Gastrocnemius medialis (tissue), 4 donors: ENCODE results near the gene ARHGDIA. TPM values are rescaled to one million over a fixed set of nuclear protein-coding genes. Genes with fewer than 3 reads are reported as not detected.

Source experiments
- ATAC-seq, 2 donors: fragments of 150-250 bp; one replicate each; pipeline ENCODE4 v1.9.1; 2016
- DNase-seq, 2 donors: peaks; one replicate each; pipeline ENCODE4 v3.0.0-alpha.2; 2019
- H3K27ac ChIP-seq, 4 donors: fragments of 200-600 bp; sonication (generic); 1 replicate in 1 of 4; 2 replicates in 3 of 4; pipeline ENCODE4 v1.5.1; 2016 to 2018; ENCODE audit warnings: mild to moderate bottlenecking in 2 of 4, moderate library complexity in 1 of 4
- H3K27me3 ChIP-seq, 3 donors: fragments of 200-600 bp; sonication (generic) in 2 of 3; 1 replicate in 1 of 3; 2 replicates in 2 of 3; pipeline versions ENCODE4 v1.5.1 to v1.6.0; 2016 to 2019; ENCODE audit warnings: mild to moderate bottlenecking in 1 of 3, moderate library complexity in 1 of 3
- H3K36me3 ChIP-seq, 2 donors: fragments of 200-600 bp; sonication (generic) in 1 of 2; one replicate each; pipeline ENCODE4 v1.5.1; 2017 to 2018
- H3K4me1 ChIP-seq, 2 donors: fragments of 200-600 bp; sonication (generic) in 1 of 2; one replicate each; pipeline ENCODE4 v1.5.1; 2016 to 2017; ENCODE audit warnings: mild to moderate bottlenecking in 2 of 2
- H3K4me3 ChIP-seq, 4 donors: fragments of 200-600 bp; sonication (generic) in 3 of 4; 1 replicate in 1 of 4; 2 replicates in 3 of 4; pipeline ENCODE4 v1.5.1; 2016 to 2019; ENCODE audit warnings: mild to moderate bottlenecking in 2 of 4
- H3K9me3 ChIP-seq, 3 donors: fragments of 200-600 bp; sonication (generic) in 2 of 3; 1 replicate in 1 of 3; 2 replicates in 2 of 3; pipeline ENCODE4 v1.5.1; 2016 to 2019
- POLR2A ChIP-seq, 2 donors: fragments of 450-650 bp; IDR thresholded peaks; one replicate each; pipeline ENCODE4 v1.6.1; 2017; ENCODE audit warnings: antibody characterized with exemption in 2 of 2, mild to moderate bottlenecking in 2 of 2, moderate library complexity in 2 of 2
- in situ Hi-C, 4 donors: fragments of 200-750 bp; cut with MboI; loops; one replicate each; pipeline versions ENCODE4 v1.15.0 to v1.8.0; 2017; ENCODE audit warnings: low sequenced_read_pairs in 4 of 4
- intact Hi-C: fragments of 100-400 bp; cut with DNase I; formaldehyde crosslinking; loops from one replicate; pipeline ENCODE4 v1.15.1; 2023; ENCODE audit warnings: low total_unique reads
- total RNA-seq, 4 donors: library from RNA; depleted of rRNA; stranded (reverse); fragments of >200 nt; gene quantifications; one replicate each; pipeline versions ENCODE4 v1.1.0 to v1.2.3, GENCODE V29; 2016
- TF ChIP-seq, protein P1 (sequence below), 5 experiments: fragments of 450-650 bp in 3 of 5; fragments of 200-600 bp in 2 of 5; sonication (generic) in 2 of 5; IDR thresholded peaks in 4 of 5; conservative IDR thresholded peaks in 1 of 5; 1 replicate in 4 of 5; 2 replicates in 1 of 5; pipeline ENCODE4 v1.5.1; 2016 to 2019; ENCODE audit warnings: antibody characterized with exemption in 5 of 5, mild to moderate bottlenecking in 3 of 5, moderate library complexity in 3 of 5

The ARHGDIA gene
- total RNA-seq, 4 donors from 2014 or later: 52.1 to 122 (median 64.4) TPM

DNA sequence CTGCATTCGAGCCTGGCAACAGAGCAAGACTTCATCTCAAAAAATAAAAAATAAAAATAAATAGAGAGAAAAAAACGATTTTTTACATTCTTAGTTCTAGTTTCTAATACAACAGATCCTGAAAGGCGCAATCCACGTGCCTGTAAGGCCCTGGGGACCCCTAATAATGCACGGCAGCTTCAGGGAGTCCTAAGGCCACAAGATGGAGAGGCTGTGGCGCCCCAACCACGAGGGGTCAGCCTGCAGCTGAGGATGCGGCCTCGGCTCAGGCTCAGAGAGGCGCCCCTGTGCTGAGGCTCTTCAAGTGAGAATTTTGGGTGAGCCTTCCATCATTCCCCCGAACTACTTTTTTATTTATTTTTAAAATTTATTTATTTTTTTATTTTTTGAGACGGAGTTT lies 21.7 kb downstream of the ARHGDIA start:
- Histone ChIP-seq H3K27me3 (no peaks in the 10 kb centered on the region), H3K9me3 (no peaks in the 10 kb centered on the region), H3K4me1 (peaks cover 0 to 5% of the 10 kb centered on the region in 2 donors), H3K4me3 (no peak overlapping the region), H3K36me3 (peaks cover 0 to 93% of the 10 kb centered on the region in 2 donors), H3K27ac (no peak overlapping the region)
- ATAC-seq: no peak
- TF ChIP-seq, protein P1, sequence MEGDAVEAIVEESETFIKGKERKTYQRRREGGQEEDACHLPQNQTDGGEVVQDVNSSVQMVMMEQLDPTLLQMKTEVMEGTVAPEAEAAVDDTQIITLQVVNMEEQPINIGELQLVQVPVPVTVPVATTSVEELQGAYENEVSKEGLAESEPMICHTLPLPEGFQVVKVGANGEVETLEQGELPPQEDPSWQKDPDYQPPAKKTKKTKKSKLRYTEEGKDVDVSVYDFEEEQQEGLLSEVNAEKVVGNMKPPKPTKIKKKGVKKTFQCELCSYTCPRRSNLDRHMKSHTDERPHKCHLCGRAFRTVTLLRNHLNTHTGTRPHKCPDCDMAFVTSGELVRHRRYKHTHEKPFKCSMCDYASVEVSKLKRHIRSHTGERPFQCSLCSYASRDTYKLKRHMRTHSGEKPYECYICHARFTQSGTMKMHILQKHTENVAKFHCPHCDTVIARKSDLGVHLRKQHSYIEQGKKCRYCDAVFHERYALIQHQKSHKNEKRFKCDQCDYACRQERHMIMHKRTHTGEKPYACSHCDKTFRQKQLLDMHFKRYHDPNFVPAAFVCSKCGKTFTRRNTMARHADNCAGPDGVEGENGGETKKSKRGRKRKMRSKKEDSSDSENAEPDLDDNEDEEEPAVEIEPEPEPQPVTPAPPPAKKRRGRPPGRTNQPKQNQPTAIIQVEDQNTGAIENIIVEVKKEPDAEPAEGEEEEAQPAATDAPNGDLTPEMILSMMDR (IDR thresholded peaks at IDR 0.05 in 4 of 5, conservative IDR thresholded peaks at IDR 0.05 in 1 of 5): no peak
- in situ Hi-C loops: no loop called here
- no peak for DNase-seq
- intact Hi-C loops: no loop called here

DNA sequence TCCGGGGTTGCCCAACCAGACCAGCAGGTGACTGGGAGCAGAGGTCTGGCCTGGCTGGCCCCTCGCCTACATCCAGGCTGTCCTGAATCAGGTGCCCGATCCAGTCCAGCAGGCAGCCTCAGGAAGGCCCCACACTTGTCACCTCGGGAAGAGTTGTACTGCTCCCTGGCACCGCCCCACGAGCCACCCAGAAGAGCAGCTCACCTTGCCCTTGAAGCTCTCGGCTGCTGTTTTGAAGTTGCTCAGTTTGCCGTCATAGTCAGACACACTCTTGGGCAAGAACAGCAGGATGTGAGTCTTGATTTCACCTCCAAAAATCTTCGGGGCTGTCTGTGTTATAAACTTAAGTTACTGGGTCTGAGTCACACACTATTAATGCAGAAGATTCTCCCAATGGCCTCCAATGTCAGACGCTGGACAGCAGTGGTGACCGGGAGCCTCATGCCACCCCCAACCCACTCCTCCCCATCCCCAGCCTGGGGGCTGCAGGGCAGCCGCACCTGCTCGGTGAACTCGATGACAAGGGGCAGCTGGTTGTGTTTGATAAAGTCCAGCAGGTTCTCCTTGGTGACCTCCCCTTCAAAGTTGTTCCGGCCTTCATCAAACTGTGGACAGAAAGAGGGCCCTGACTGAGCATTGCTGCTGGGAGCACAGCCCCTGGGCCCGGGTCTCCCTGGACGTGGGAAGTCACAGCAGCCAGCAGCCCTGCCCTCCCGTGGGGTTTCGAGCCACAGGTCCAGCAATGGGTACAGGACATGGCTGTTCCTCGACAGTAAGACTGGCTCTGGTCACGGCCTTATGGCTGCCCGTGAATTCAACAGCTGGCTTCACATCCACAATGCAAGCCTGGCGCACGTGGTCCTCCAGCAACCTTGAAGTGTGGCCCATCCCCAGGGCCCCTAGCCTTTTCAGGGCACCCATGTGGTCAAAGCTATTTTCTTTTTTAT lies 24.1 kb downstream of the ARHGDIA start:
- in situ Hi-C loops (no loop called here), intact Hi-C loops (no loop called here)
- no peaks in the 10 kb centered on the region for H3K9me3 ChIP-seq
- H3K27ac ChIP-seq: no peak overlapping the region
- H3K36me3 ChIP-seq: peaks cover 0 to 81% of the 10 kb centered on the region in 2 donors
- no peak overlapping the region for H3K4me3 ChIP-seq
- H3K27me3 ChIP-seq: no peaks in the 10 kb centered on the region
- DNase-seq: no peak
- TF ChIP-seq POLR2A (IDR thresholded peaks at IDR 0.05): no peak
- TF ChIP-seq, protein P1 (IDR thresholded peaks at IDR 0.05 in 4 of 5, conservative IDR thresholded peaks at IDR 0.05 in 1 of 5): no peak
- ATAC-seq: no peak
- H3K4me1 ChIP-seq: peaks cover 14 to 15% of the 10 kb centered on the region in 2 donors

DNA sequence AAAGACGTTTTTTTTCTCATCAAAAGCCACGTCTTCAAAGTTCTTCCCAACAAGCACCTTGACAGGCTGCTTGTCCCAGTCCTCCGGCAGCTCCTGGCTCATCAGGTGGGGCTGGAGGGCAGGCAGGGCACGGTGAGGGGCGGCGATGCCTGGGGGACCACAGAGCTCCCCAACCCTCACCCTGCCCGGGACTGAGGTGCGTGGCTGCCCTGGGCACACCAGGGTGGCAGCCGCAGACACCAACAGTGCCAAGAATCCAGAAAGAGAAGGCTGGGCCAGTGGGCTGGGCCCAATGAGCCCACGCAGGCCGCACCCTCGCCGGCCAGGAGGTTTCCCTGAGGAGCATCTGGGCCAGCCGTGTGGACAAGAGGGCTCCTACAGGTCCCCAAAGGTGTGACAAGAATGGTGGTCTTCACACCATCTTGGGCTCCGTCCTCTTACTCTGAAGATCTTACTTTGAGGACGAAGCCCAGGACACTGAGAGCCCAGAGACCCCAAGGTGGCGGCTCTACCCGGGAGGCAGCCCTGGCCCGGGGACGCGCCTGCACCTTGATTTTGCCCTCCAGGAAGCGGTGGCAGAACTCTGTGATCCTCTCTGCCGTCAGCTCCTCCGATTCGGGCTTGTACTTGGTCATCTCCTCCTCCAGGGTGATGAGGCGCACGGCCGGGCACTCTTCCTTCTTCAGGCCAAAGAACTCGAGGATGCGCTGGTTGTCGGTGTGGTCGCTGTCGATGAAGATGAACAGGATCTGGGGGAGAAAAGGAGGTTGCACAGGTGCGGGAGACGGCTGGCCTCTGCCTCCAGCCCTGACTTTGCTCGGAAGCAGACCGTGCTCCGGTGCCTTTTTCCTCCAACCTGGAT lies 25.0 kb downstream of the ARHGDIA start:
- no peak overlapping the region for H3K27ac ChIP-seq
- intact Hi-C loops (no loop called here), in situ Hi-C loops (no loop called here)
- no peak for DNase-seq
- no peak overlapping the region for H3K4me3 ChIP-seq
- no peak for ATAC-seq
- H3K36me3 ChIP-seq: peaks cover 0 to 72% of the 10 kb centered on the region in 2 donors
- no peak for TF ChIP-seq POLR2A (IDR thresholded peaks at IDR 0.05)
- TF ChIP-seq, protein P1 (IDR thresholded peaks at IDR 0.05 in 4 of 5, conservative IDR thresholded peaks at IDR 0.05 in 1 of 5): no peak
- H3K9me3 ChIP-seq: no peaks in the 10 kb centered on the region
- peaks cover 23 to 24% of the 10 kb centered on the region in 2 donors for H3K4me1 ChIP-seq
- no peaks in the 10 kb centered on the region for H3K27me3 ChIP-seq

DNA sequence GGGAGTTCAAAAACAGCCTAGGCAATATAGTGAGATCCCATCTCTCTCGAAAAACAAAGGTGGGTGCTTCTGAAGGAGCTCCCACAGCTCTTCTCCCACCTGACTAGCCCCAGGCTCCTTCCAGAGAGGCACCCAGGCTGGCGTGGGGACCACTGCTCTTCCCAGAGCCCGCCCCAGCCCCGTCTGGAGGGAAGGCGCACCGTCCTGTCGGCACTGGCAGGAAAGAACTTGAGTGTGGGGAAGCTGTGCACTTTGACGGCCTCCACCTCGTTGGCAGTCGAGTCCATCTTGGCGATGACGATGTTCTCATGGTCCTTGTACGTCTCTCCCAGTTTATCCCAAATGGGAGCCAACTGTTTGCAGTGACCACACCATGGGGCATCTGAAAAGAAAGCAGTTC lies 25.8 kb downstream of the ARHGDIA start:
- no peak overlapping the region for H3K4me3 ChIP-seq

More for the DNA sequence above, 25.8 kb downstream of the ARHGDIA start:
- Histone ChIP-seq H3K27ac (no peak overlapping the region), H3K36me3 (peaks cover 0 to 65% of the 10 kb centered on the region in 2 donors), H3K9me3 (no peaks in the 10 kb centered on the region), H3K27me3 (no peaks in the 10 kb centered on the region), H3K4me1 (peaks cover 29 to 30% of the 10 kb centered on the region in 2 donors)
- ATAC-seq (no peak), DNase-seq (no peak)
- intact Hi-C loops: no loop called here
- in situ Hi-C loops: no loop called here
- TF ChIP-seq POLR2A (IDR thresholded peaks at IDR 0.05): no peak
- TF ChIP-seq, protein P1 (IDR thresholded peaks at IDR 0.05 in 4 of 5, conservative IDR thresholded peaks at IDR 0.05 in 1 of 5): no peak
